SH-SY5Y (cell line): Measurements from ENCODE around the gene ADAMTS8.

Experiments
- GATA2 ChIP-seq: IDR thresholded peaks from 2 replicates; pipeline ENCODE4 v1.6.1; 2011; ENCODE audit warnings: mild to moderate bottlenecking, low read depth, low read length
- GATA3 ChIP-seq: IDR thresholded peaks from 2 replicates; pipeline ENCODE4 v1.6.1; 2011; ENCODE audit warnings: low read depth, mild to moderate bottlenecking, low read length, moderate library complexity

GRCh38 chr11:130476200-130476921 lies 48.0 kb upstream of the ADAMTS8 start:
- TF ChIP-seq GATA3 (no peak), GATA2 (no peak)
